H1 (cell line): Measurements from ENCODE around the gene CIPC. TPM values are rescaled to one million over a fixed set of nuclear protein-coding genes. Genes with fewer than 3 reads are reported as not detected.

ENCODE experiments used
- CTCF ChIA-PET: fragments of 300-600 bp; sonication (Branson Sonifier 250); formaldehyde crosslinking; loops from one replicate; lab custom pipeline; 2021; ENCODE audit not compliant: partially characterized antibody; lab: Charles Lee
- POLR2A ChIA-PET: fragments of 300-600 bp; sonication (Branson Sonifier 250); formaldehyde crosslinking; loops from one replicate; lab custom pipeline; 2021; ENCODE audit warnings: inconsistent platforms; ENCODE audit not compliant: partially characterized antibody; lab: Charles Lee
- DNase-seq, 2 experiments: peaks; one replicate each; pipeline versions ENCODE4 v3.0.0 to v3.0.0-alpha.2; 2010 to 2022; ENCODE audit warnings: low spot score in 2 of 2, low read depth in 1 of 2, mixed read lengths in 1 of 2
- FAIRE-seq: peaks from 2 replicates; lab custom pipeline; 2011; peaks lifted over from hg19 to GRCh38; lab: Jason Lieb, UNC
- H2AFZ ChIP-seq: 2 replicates; pipeline ENCODE4 v1.8.1; 2012; ENCODE audit warnings: low read length, inconsistent platforms
- H2AK5ac ChIP-seq: 2 replicates; pipeline ENCODE4 v1.6.1; 2013; ENCODE audit warnings: low read depth, low read length
- H2BK120ac ChIP-seq: replicated peaks from 2 replicates; pipeline ENCODE3; 2013; ENCODE audit warnings: low read depth, low read length, inconsistent platforms
- H2BK12ac ChIP-seq: 2 replicates; pipeline ENCODE4 v1.6.1; 2013; ENCODE audit warnings: low read depth, low read length
- H2BK15ac ChIP-seq: 2 replicates; pipeline ENCODE4 v1.6.1; 2013; ENCODE audit warnings: low read length
- H2BK20ac ChIP-seq: 2 replicates; pipeline ENCODE4 v1.6.1; 2013; ENCODE audit warnings: low read length
- H2BK5ac ChIP-seq: 2 replicates; pipeline ENCODE4 v1.6.1; 2013; ENCODE audit warnings: low read depth, low read length
- H3K14ac ChIP-seq: 2 replicates; pipeline ENCODE4 v1.6.1; 2013; ENCODE audit warnings: inconsistent platforms; ENCODE audit not compliant: insufficient read length
- H3K18ac ChIP-seq: 2 replicates; pipeline ENCODE4 v1.6.1; 2013; ENCODE audit warnings: low read length; ENCODE audit errors: extremely low read depth
- H3K23ac ChIP-seq: 2 replicates; pipeline ENCODE4 v1.6.1; 2013; ENCODE audit warnings: inconsistent platforms; ENCODE audit not compliant: insufficient read length
- H3K23me2 ChIP-seq: 2 replicates; pipeline ENCODE4 v1.6.1; 2013; ENCODE audit warnings: low read depth, low read length
- H3K27ac ChIP-seq: 2 replicates; pipeline ENCODE4 v1.6.1; 2011; ENCODE audit warnings: low read depth, low read length, inconsistent platforms
- H3K27me3 ChIP-seq, 4 experiments: replicated peaks in 1 of 4; 1 replicate in 1 of 4; 2 replicates in 3 of 4; pipeline versions ENCODE4 v1.6.1 to v1.8.1; 2011 to 2013; ENCODE audit warnings: low read length in 3 of 4, mild to moderate bottlenecking in 3 of 4, inconsistent platforms in 2 of 4, mixed read lengths in 2 of 4, moderate library complexity in 1 of 4; ENCODE audit not compliant: control insufficient read depth in 3 of 4, insufficient read depth in 3 of 4; ENCODE audit errors: extremely low read depth in 1 of 4
- H3K36me3 ChIP-seq, 4 experiments: 2 replicates each; pipeline versions ENCODE4 v1.6.1 to v1.8.1; 2011 to 2013; ENCODE audit warnings: mild to moderate bottlenecking in 4 of 4, low read length in 3 of 4, moderate library complexity in 2 of 4, control low read depth in 1 of 4, inconsistent platforms in 1 of 4; ENCODE audit not compliant: insufficient read depth in 4 of 4, control insufficient read depth in 2 of 4
- H3K4ac ChIP-seq: replicated peaks from 2 replicates; pipeline ENCODE3; 2013; ENCODE audit warnings: low read length, low read depth, mixed read lengths, inconsistent platforms; ENCODE audit not compliant: insufficient read length
- H3K4me1 ChIP-seq, 4 experiments: replicated peaks in 1 of 4; 1 replicate in 1 of 4; 2 replicates in 3 of 4; pipeline versions ENCODE4 v1.6.1 to v1.8.1; 2011 to 2013; ENCODE audit warnings: low read length in 3 of 4, inconsistent platforms in 2 of 4, mixed read lengths in 1 of 4; ENCODE audit not compliant: insufficient read depth in 4 of 4, control insufficient read depth in 3 of 4
- H3K4me2 ChIP-seq, 2 experiments: 2 replicates each; pipeline versions ENCODE4 v1.6.1 to v1.8.1; 2011 to 2013; ENCODE audit warnings: low read depth in 2 of 2, low read length in 2 of 2, control low read depth in 1 of 2, inconsistent platforms in 1 of 2, mild to moderate bottlenecking in 1 of 2; ENCODE audit not compliant: insufficient read depth in 1 of 2
- H3K4me3 ChIP-seq, 4 experiments: fragments of 200-600, 300-600 bp in 1 of 4; sonication (generic), shearing (Covaris generic), sonication (Bioruptor Twin) in 1 of 4; 2 replicates each; pipeline versions ENCODE4 v1.5.1 to v1.8.1; 2011 to 2016; ENCODE audit warnings: low read length in 4 of 4, low read depth in 3 of 4, control low read depth in 2 of 4, inconsistent platforms in 2 of 4, mild to moderate bottlenecking in 2 of 4, mixed read lengths in 1 of 4, moderate library complexity in 1 of 4; ENCODE audit not compliant: insufficient read depth in 2 of 4; ENCODE audit errors: extremely low read depth in 1 of 4
- H3K56ac ChIP-seq: replicated peaks from 2 replicates; pipeline ENCODE3; 2013; ENCODE audit warnings: low read depth, mild to moderate bottlenecking, mixed read lengths, low read length, inconsistent platforms; ENCODE audit not compliant: insufficient read length
- H3K79me1 ChIP-seq: 2 replicates; pipeline ENCODE4 v1.6.1; 2013; ENCODE audit warnings: low read depth, low read length, control low read depth
- H3K79me2 ChIP-seq, 2 experiments: 2 replicates each; pipeline versions ENCODE4 v1.6.1 to v1.8.1; 2012 to 2013; ENCODE audit warnings: low read length in 2 of 2, mild to moderate bottlenecking in 2 of 2, inconsistent platforms in 1 of 2; ENCODE audit not compliant: insufficient read depth in 2 of 2, control insufficient read depth in 1 of 2
- H3K9ac ChIP-seq, 4 experiments: replicated peaks in 1 of 4; 1 replicate in 1 of 4; 2 replicates in 3 of 4; pipeline versions ENCODE4 v1.6.1 to v1.8.1; 2011 to 2013; ENCODE audit warnings: low read depth in 3 of 4, low read length in 3 of 4, control low read depth in 2 of 4, mild to moderate bottlenecking in 2 of 4, moderate library complexity in 2 of 4, inconsistent platforms in 1 of 4; ENCODE audit errors: extremely low read depth in 1 of 4
- H3K9me3 ChIP-seq, 2 experiments: 2 replicates each; pipeline versions ENCODE4 v1.6.1 to v1.8.1; 2012 to 2013; ENCODE audit warnings: mild to moderate bottlenecking in 2 of 2, moderate library complexity in 2 of 2, control low read depth in 1 of 2, inconsistent platforms in 1 of 2, low read depth in 1 of 2, low read length in 1 of 2, mixed read lengths in 1 of 2; ENCODE audit not compliant: insufficient read depth in 2 of 2
- H4K20me1 ChIP-seq, 2 experiments: replicated peaks in 1 of 2; 2 replicates each; pipeline versions ENCODE3 to v1.8.1; 2011 to 2013; ENCODE audit warnings: inconsistent platforms in 2 of 2, low read length in 2 of 2, mild to moderate bottlenecking in 1 of 2; ENCODE audit not compliant: insufficient read depth in 2 of 2, control insufficient read depth in 1 of 2
- H4K5ac ChIP-seq: 2 replicates; pipeline ENCODE4 v1.6.1; 2013; ENCODE audit warnings: low read length, low read depth, mixed read lengths, inconsistent platforms; ENCODE audit not compliant: insufficient read length
- H4K8ac ChIP-seq: 2 replicates; pipeline ENCODE4 v1.8.0; 2013; ENCODE audit warnings: mild to moderate bottlenecking, moderate library complexity, low read length, inconsistent platforms; ENCODE audit not compliant: insufficient read depth; ENCODE audit errors: extremely low read depth
- H4K91ac ChIP-seq: replicated peaks from 2 replicates; pipeline ENCODE3; 2013; ENCODE audit warnings: low read length, mixed read lengths, inconsistent platforms; ENCODE audit not compliant: insufficient read length
- BACH1 ChIP-seq: IDR thresholded peaks from 2 replicates; pipeline ENCODE4 v1.6.1; 2012; ENCODE audit warnings: low read length, improper control_type of control experiment
- KDM1A ChIP-seq: fragments of 200-600, 300-600 bp; sonication (generic); IDR thresholded peaks from 2 replicates; pipeline ENCODE4 v1.7.1; 2016; ENCODE audit warnings: mild to moderate bottlenecking, low read length, borderline replicate concordance
- KDM4A ChIP-seq: IDR thresholded peaks from one replicate; pipeline ENCODE4 v1.7.1; 2012; ENCODE audit warnings: low read depth, mild to moderate bottlenecking, moderate library complexity, low read length, inconsistent platforms; ENCODE audit not compliant: severe bottlenecking
- MAFK ChIP-seq: IDR thresholded peaks from 2 replicates; pipeline ENCODE4 v1.6.1; 2012; ENCODE audit warnings: low read depth, mild to moderate bottlenecking, improper control_type of control experiment, low read length
- NRF1 ChIP-seq: IDR thresholded peaks from 2 replicates; pipeline ENCODE4 v1.6.1; 2011; ENCODE audit warnings: mild to moderate bottlenecking, low read depth, low read length, improper control_type of control experiment
- POLR2AphosphoS5 ChIP-seq: IDR thresholded peaks from 2 replicates; pipeline ENCODE4 v1.6.1; 2011; ENCODE audit warnings: low read depth, low read length
- RAD21 ChIP-seq, 2 experiments: IDR thresholded peaks in 1 of 2; conservative IDR thresholded peaks in 1 of 2; 2 replicates each; pipeline ENCODE4 v1.6.1; 2011; ENCODE audit warnings: low read depth in 2 of 2, low read length in 2 of 2, improper control_type of control experiment in 1 of 2, inconsistent platforms in 1 of 2, mild to moderate bottlenecking in 1 of 2, moderate library complexity in 1 of 2
- SP4 ChIP-seq: IDR thresholded peaks from 2 replicates; pipeline ENCODE4 v1.6.1; 2012; ENCODE audit warnings: low read length, inconsistent platforms
- WGBS, 2 experiments: shearing (Covaris generic) in 1 of 2; methylation state at CpG; one replicate each; pipeline versions ENCODE4 v1.1.6 to v1.1.7; 2013 to 2015; ENCODE audit warnings: low lambda C conversion rate in 2 of 2, mixed read lengths in 2 of 2, inconsistent platforms in 1 of 2, low coverage in 1 of 2, missing lambda C conversion rate in 1 of 2; ENCODE audit not compliant: insufficient replicate concordance in 2 of 2, insufficient coverage in 1 of 2, insufficient read length in 1 of 2; ENCODE audit errors: extremely low coverage in 1 of 2, missing lambda C conversion rate in 1 of 2; 5-methylcytosine and 5-hydroxymethylcytosine counted together
- polyA plus RNA-seq, 7 experiments: library from polyadenylated mRNA; depleted of rRNA in 3 of 7; stranded (reverse) in 5 of 7; unstranded in 2 of 7; fragments of >200 nt in 5 of 7; fragments of 200-250 nt in 2 of 7; gene quantifications; 1 replicate in 5 of 7; 2 replicates in 1 of 7; 4 replicates in 1 of 7; pipeline versions ENCODE4 v1.2.1 to v1.2.3, GENCODE V29; 2011 to 2013; ENCODE audit warnings: missing spikeins in 2 of 7, mixed read lengths in 2 of 7
- total RNA-seq: library from RNA; stranded (reverse); fragmentation: NEBNext Ultra II Directional; extraction: Animal tissue kit (Norgen Biotek cat#: 25700); gene quantifications from 2 replicates; pipeline ENCODE4 v1.2.1, GENCODE V29; 2021

CIPC gene
- total and polyA plus RNA-seq, 2 of the 8 experiments (the other 6 are each of a cell fraction or from before 2014, with no cell fraction given) = 13.9 to 32.7 TPM

- WGBS, 2 experiments = 7% methylated on average over 64 of the region's 73 CpGs; no CpG with 5 or more reads in 1 of the 2 experiments
- no peaks in the 10 kb centered on the region for H3K36me3 ChIP-seq
- H3K4ac ChIP-seq = no peak overlapping the region
- peak overlapping the region; percentile 98 for H3K18ac ChIP-seq
- no peak overlapping the region for H3K56ac ChIP-seq
- H3K79me2 ChIP-seq = no peaks in the 10 kb centered on the region
- peak overlapping the region; percentile 83 to 88 for H3K4me2 ChIP-seq
- FAIRE-seq (no peak), DNase-seq (peak in 1 of 2 experiments; percentile 81)
- H2BK5ac ChIP-seq = peak overlapping the region; percentile 20; the same call in 1 of the 2 replicates
- H3K79me1 ChIP-seq = no peaks in the 10 kb centered on the region; the same call in 1 of the 2 replicates
- CTCF ChIA-PET = interaction anchor here (0.8 to 56.8 kb wide), 27 partner anchors 8 to 278 kb away, joined by 3 to 1490 read pairs (median 4); partner anchors contain the start of genes CIPC and ZDHHC22
- H2AFZ ChIP-seq = peak overlapping the region; percentile 90
- no peak overlapping the region for H3K23ac ChIP-seq
- peak overlapping the region; percentile 57 for H4K5ac ChIP-seq
- H4K91ac ChIP-seq = peak overlapping the region; percentile 76
- no peak overlapping the region; the same call in none of the 2 replicates for H4K8ac ChIP-seq
- peak overlapping the region; percentile 62 to 79 (median 68) for H3K4me3 ChIP-seq
- no peak overlapping the region for H2AK5ac ChIP-seq
- no peak overlapping the region for H3K14ac ChIP-seq
- H2BK120ac ChIP-seq = no peak overlapping the region
- H3K9me3 ChIP-seq = no peaks in the 10 kb centered on the region
- no peak overlapping the region for H2BK20ac ChIP-seq
- H2BK12ac ChIP-seq = peak overlapping the region; percentile 35; the same call in 1 of the 2 replicates
- peak overlapping the region; percentile 75; the same call in 1 of the 2 replicates for H2BK15ac ChIP-seq
- no peaks in the 10 kb centered on the region for H4K20me1 ChIP-seq
- no peak overlapping the region for H3K27ac ChIP-seq
- POLR2A ChIA-PET = interaction anchor here (0.8 to 9.3 kb wide), 9 partner anchors 9 to 163 kb away, joined by 3 to 69 read pairs (median 6); partner anchors contain the start of genes CIPC and ZDHHC22
- H3K27me3 ChIP-seq = peaks cover 0 to 2% (median 0%) of the 10 kb centered on the region in 4 experiments; a peak in 1 of 7 replicates
- H3K23me2 ChIP-seq = peaks cover 8% of the 10 kb centered on the region
- peaks cover 20 to 36% (median 24%) of the 10 kb centered on the region in 4 experiments for H3K4me1 ChIP-seq
- H3K9ac ChIP-seq = peak overlapping the region in 3 of 4 experiments; percentile 49 to 54 (median 52); a peak in 4 of 7 replicates
- TF ChIP-seq SP4 (no peak), NRF1 (no peak), KDM4A (peak; percentile 87), BACH1 (peak; percentile 92), MAFK (no peak), RAD21 (IDR thresholded peaks at IDR 0.05 in 1 of 2, conservative IDR thresholded peaks at IDR 0.05 in 1 of 2; ENCODE audit: low read depth in 2 of 2, low read length in 2 of 2) (peak; percentile 33 to 65; a peak in 3 of 4 replicates), KDM1A (peak; percentile 57; the same call in 1 of the 2 replicates), POLR2AphosphoS5 (peak; percentile 56; the same call in 1 of the 2 replicates)
Measured at GRCh38 chr14:77124345-77125280, 26.6 kb downstream of the CIPC start.
